Activated T-helper 17 cell treated with anti-CD3 and anti-CD28 coated beads, Interleukin-2, amount 50 U/mL, for 72 hours (primary cell): ENCODE results near the gene CACNA1I. TPM values are rescaled to one million over a fixed set of nuclear protein-coding genes. Genes with fewer than 3 reads are reported as not detected.

Experiments
- total RNA-seq, 2 donors: library from RNA; stranded (reverse); gene quantifications; one replicate each; pipeline ENCODE4 v1.2.3, GENCODE V29; 2022

The CACNA1I gene
- total RNA-seq, 2 donors from 2014 or later, result 0.84 to 5.3 TPM

Other genes with a start within 250 kb of the CACNA1I start
- gene SYNGR1, start 220.8 kb upstream of the CACNA1I start, total RNA-seq, result not detected
- gene TAB1, start 171.0 kb upstream of the CACNA1I start, total RNA-seq, result 10 to 100 TPM; 15.2 to 20.9 TPM
- gene MGAT3, start 113.7 kb upstream of the CACNA1I start, total RNA-seq, result 1 to 10 TPM; 1.5 to 1.6 TPM
- 10 to 100 TPM; 34.7 to 54.0 TPM for gene MIEF1, start 68.5 kb upstream of the CACNA1I start, total RNA-seq
- gene ATF4, start 50.2 kb upstream of the CACNA1I start, total RNA-seq, result 100 to 1,000 TPM; 338 to 432 TPM
- gene RPS19BP1, start 38.0 kb upstream of the CACNA1I start, total RNA-seq, result 100 to 1,000 TPM in 1 of 2 donors, 10 to 100 TPM in 1; 61.3 to 102 TPM